WTC11 (cell line): ENCODE results near the gene ABLIM3. TPM values are rescaled to one million over a fixed set of nuclear protein-coding genes. Genes with fewer than 3 reads are reported as not detected.

Experiments used
- ATAC-seq: fragments of 200-7000 bp; cut with Tn5 transposase; 2 replicates; pipeline ENCODE4 v1.10.0; 2021; ENCODE audit warnings: mild to moderate bottlenecking, moderate library complexity
- CTCF ChIA-PET: fragments of 300-600 bp; sonication (Branson Sonifier 250); formaldehyde crosslinking; loops from one replicate; lab custom pipeline; 2021; ENCODE audit warnings: antibody characterized with exemption; lab: Charles Lee
- POLR2A ChIA-PET: fragments of 350-600 bp; sonication (Branson Sonifier 250); formaldehyde crosslinking; loops from one replicate; lab custom pipeline; 2021; ENCODE audit warnings: antibody characterized with exemption; lab: Charles Lee
- DNase-seq: peaks from one replicate; pipeline ENCODE4 v3.0.0; 2021; ENCODE audit warnings: low spot score
- H3K27ac Mint-ChIP-seq: 2 replicates; pipeline ENCODE4 v1.8.0; 2021; ENCODE audit warnings: mixed read lengths
- H3K27me3 Mint-ChIP-seq: 2 replicates; pipeline ENCODE4 v1.8.0; 2021; ENCODE audit warnings: low read depth, mild to moderate bottlenecking, moderate library complexity, mixed read lengths
- H3K36me3 Mint-ChIP-seq: 2 replicates; pipeline ENCODE4 v1.8.0; 2021; ENCODE audit warnings: mixed read lengths
- H3K4me1 Mint-ChIP-seq: 2 replicates; pipeline ENCODE4 v1.8.0; 2022; ENCODE audit warnings: mixed read lengths
- H3K4me3 Mint-ChIP-seq: 2 replicates; pipeline ENCODE4 v1.8.0; 2021; ENCODE audit warnings: mild to moderate bottlenecking, moderate library complexity, mixed read lengths
- H3K9me3 Mint-ChIP-seq: 2 replicates; pipeline ENCODE4 v1.8.0; 2021; ENCODE audit warnings: mixed read lengths
- ATF2 ChIP-seq: sonication (generic); formaldehyde crosslinking; IDR thresholded peaks from 2 replicates; pipeline ENCODE4 v1.8.1; 2022; ENCODE audit warnings: low read depth, missing genetic modification reagents, borderline replicate concordance
- CBFB ChIP-seq: sonication (generic); formaldehyde crosslinking; IDR thresholded peaks from 2 replicates; pipeline ENCODE4 v1.8.1; 2022; ENCODE audit warnings: mild to moderate bottlenecking, low read depth, missing genetic modification reagents
- CREB1 ChIP-seq: sonication (generic); formaldehyde crosslinking; IDR thresholded peaks from 2 replicates; pipeline ENCODE4 v1.8.0; 2023; ENCODE audit warnings: mild to moderate bottlenecking, missing genetic modification reagents
- E2F1 ChIP-seq: sonication (generic); formaldehyde crosslinking; IDR thresholded peaks from 2 replicates; pipeline ENCODE4 v1.8.0; 2022; ENCODE audit warnings: mild to moderate bottlenecking, missing genetic modification reagents
- ETV6 ChIP-seq: sonication (generic); formaldehyde crosslinking; IDR thresholded peaks from 2 replicates; pipeline ENCODE4 v1.8.1; 2022; ENCODE audit warnings: mild to moderate bottlenecking, missing genetic modification reagents
- FOXJ3 ChIP-seq: sonication (generic); formaldehyde crosslinking; IDR thresholded peaks from 2 replicates; pipeline ENCODE4 v1.9.0; 2021; ENCODE audit warnings: missing genetic modification reagents, mild to moderate bottlenecking, borderline replicate concordance
- GABPB1 ChIP-seq: sonication (generic); formaldehyde crosslinking; IDR thresholded peaks from 2 replicates; pipeline ENCODE4 v1.8.1; 2023; ENCODE audit warnings: mild to moderate bottlenecking, missing genetic modification reagents
- HMGXB4 ChIP-seq: sonication (generic); formaldehyde crosslinking; IDR thresholded peaks from 2 replicates; pipeline ENCODE4 v1.8.1; 2023; ENCODE audit warnings: mild to moderate bottlenecking, moderate library complexity, missing genetic modification reagents
- IRF1 ChIP-seq: sonication (generic); formaldehyde crosslinking; IDR thresholded peaks from 2 replicates; pipeline ENCODE4 v1.8.0; 2023; ENCODE audit warnings: missing genetic modification reagents
- MAX ChIP-seq: sonication (generic); formaldehyde crosslinking; IDR thresholded peaks from 2 replicates; pipeline ENCODE4 v1.8.0; 2022; ENCODE audit warnings: mild to moderate bottlenecking, missing genetic modification reagents
- NR3C1 ChIP-seq: sonication (generic); formaldehyde crosslinking; conservative IDR thresholded peaks from 2 replicates; pipeline ENCODE4 v1.8.1; 2023; ENCODE audit warnings: low read depth, mild to moderate bottlenecking, missing genetic modification reagents
- PRDM15 ChIP-seq: sonication (generic); formaldehyde crosslinking; IDR thresholded peaks from 2 replicates; pipeline ENCODE4 v1.8.0; 2022; ENCODE audit warnings: missing genetic modification reagents
- RELA ChIP-seq: sonication (generic); formaldehyde crosslinking; IDR thresholded peaks from 2 replicates; pipeline ENCODE4 v1.8.1; 2022; ENCODE audit warnings: missing genetic modification reagents, mild to moderate bottlenecking, borderline replicate concordance
- SOX15 ChIP-seq: fragments of 250-450 bp; sonication (Bioruptor Pico); IDR thresholded peaks from 2 replicates; pipeline ENCODE4 v1.9.0; 2021; ENCODE audit warnings: mild to moderate bottlenecking
- ZBTB21 ChIP-seq: sonication (generic); formaldehyde crosslinking; IDR thresholded peaks from 2 replicates; pipeline ENCODE4 v1.8.1; 2023; ENCODE audit warnings: mild to moderate bottlenecking, missing genetic modification reagents, borderline replicate concordance
- ZNF121 ChIP-seq: sonication (generic); formaldehyde crosslinking; IDR thresholded peaks from 2 replicates; pipeline ENCODE4 v1.8.0; 2023; ENCODE audit warnings: missing genetic modification reagents
- ZNF232 ChIP-seq: sonication (generic); formaldehyde crosslinking; IDR thresholded peaks from 2 replicates; pipeline ENCODE4 v1.8.0; 2022; ENCODE audit warnings: mild to moderate bottlenecking, missing genetic modification reagents
- ZNF263 ChIP-seq: sonication (generic); formaldehyde crosslinking; IDR thresholded peaks from 2 replicates; pipeline ENCODE4 v1.8.1; 2022; ENCODE audit warnings: low read depth, mild to moderate bottlenecking, moderate library complexity, missing genetic modification reagents
- ZNF317 ChIP-seq: sonication (generic); formaldehyde crosslinking; IDR thresholded peaks from 2 replicates; pipeline ENCODE4 v1.8.1; 2023; ENCODE audit warnings: low read depth, mild to moderate bottlenecking, moderate library complexity, missing genetic modification reagents, borderline replicate concordance
- total RNA-seq: library from RNA; stranded (reverse); gene quantifications from 3 replicates; pipeline ENCODE4 v1.2.3, GENCODE V29; 2021

The ABLIM3 gene
- total RNA-seq, 1 experiment from 2014 or later = 0.33 TPM

- TF ChIP-seq FOXJ3 (CRISPR knock-in tag) (no peak), MAX (no peak), SOX15 (CRISPR knock-in tag) (no peak), ETV6 (CRISPR knock-in tag) (no peak), ZNF121 (no peak), HMGXB4 (CRISPR knock-in tag) (no peak), RELA (CRISPR knock-in tag) (no peak), ZNF232 (CRISPR knock-in tag) (no peak), ZNF263 (no peak)
Measured at GRCh38 chr5:149166128-149166527, 24.8 kb downstream of the ABLIM3 start (continued).

- no peak overlapping the region for H3K27ac Mint-ChIP-seq
- no peaks in the 10 kb centered on the region for H3K36me3 Mint-ChIP-seq
- DNase-seq (no peak), ATAC-seq (no peak)
- H3K27me3 Mint-ChIP-seq = no peaks in the 10 kb centered on the region
- ChIA-PET POLR2A (no interaction called here), CTCF (no interaction called here)
- no peaks in the 10 kb centered on the region for H3K9me3 Mint-ChIP-seq
- TF ChIP-seq ATF2 (CRISPR knock-in tag) (no peak), CBFB (CRISPR knock-in tag) (no peak), GABPB1 (CRISPR knock-in tag) (no peak), NR3C1 (CRISPR knock-in tag) (no peak), ZBTB21 (CRISPR knock-in tag) (no peak), E2F1 (CRISPR knock-in tag) (no peak), PRDM15 (CRISPR knock-in tag) (no peak), SOX15 (CRISPR knock-in tag) (no peak), ZNF317 (CRISPR knock-in tag) (no peak), CREB1 (CRISPR knock-in tag) (no peak), IRF1 (CRISPR knock-in tag) (no peak)
- TF ChIP-seq, all 79 proteins: peak for 0
- Mint-ChIP-seq H3K4me1 (no peaks in the 10 kb centered on the region), H3K4me3 (no peak overlapping the region)
Measured at GRCh38 chr5:149166591-149167100, 25.4 kb downstream of the ABLIM3 start.
